IMR-90 (cell line): ENCODE results near the gene CRY2. TPM values are rescaled to one million over a fixed set of nuclear protein-coding genes. Genes with fewer than 3 reads are reported as not detected.

Experiments used
- ATAC-seq: fragments of 200-7000 bp; cut with Tn5 transposase; 2 replicates; pipeline ENCODE4 v1.9.1; 2020; ENCODE audit warnings: low read depth, mild to moderate bottlenecking, moderate library complexity
- BruUV-seq: library from RNA; stranded (reverse); fragments of 400-500 nt; replicated peaks from 2 replicates; lab custom pipeline; 2021; lab: Mats Ljungman, UMichigan
- CTCF ChIA-PET: fragments of 300-600 bp; formaldehyde crosslinking; extraction: SDS; loops from one replicate; lab custom pipeline; 2021; ENCODE audit warnings: antibody characterized with exemption; lab: Yijun Ruan, JAX
- POLR2A ChIA-PET: fragments of 300-600 bp; sonication (Branson Sonifier 250); formaldehyde crosslinking; loops from one replicate; lab custom pipeline; 2022; ENCODE audit warnings: antibody characterized with exemption; ENCODE audit not compliant: unreplicated experiment; lab: Charles Lee
- DNase-seq: peaks from one replicate; pipeline ENCODE4 v3.0.0; 2013
- H2AFZ ChIP-seq: replicated peaks from 2 replicates; pipeline ENCODE3; 2013; ENCODE audit warnings: low read length, mild to moderate bottlenecking; ENCODE audit not compliant: poor library complexity
- H2AK5ac ChIP-seq: 2 replicates; pipeline ENCODE4 v1.6.1; 2013; ENCODE audit warnings: low read depth, low read length, inconsistent platforms
- H2AK9ac ChIP-seq: replicated peaks from 2 replicates; pipeline ENCODE3; 2013; ENCODE audit warnings: mild to moderate bottlenecking, low read depth, low read length, moderate library complexity; ENCODE audit not compliant: poor library complexity
- H2BK120ac ChIP-seq: 2 replicates; pipeline ENCODE4 v1.6.1; 2013; ENCODE audit warnings: low read depth, low read length, inconsistent platforms
- H2BK15ac ChIP-seq: 3 replicates; pipeline ENCODE4 v1.6.1; 2013; ENCODE audit warnings: low read depth, low read length, inconsistent platforms
- H2BK20ac ChIP-seq: 2 replicates; pipeline ENCODE4 v1.6.1; 2013; ENCODE audit warnings: low read depth, mild to moderate bottlenecking, inconsistent platforms, low read length, moderate library complexity
- H2BK5ac ChIP-seq: 2 replicates; pipeline ENCODE4 v1.6.1; 2013; ENCODE audit warnings: mild to moderate bottlenecking, low read depth, low read length, inconsistent platforms; ENCODE audit not compliant: poor library complexity, severe bottlenecking
- H3K14ac ChIP-seq: replicated peaks from 2 replicates; pipeline ENCODE4 v1.6.1; 2013; ENCODE audit warnings: low read depth, low read length, inconsistent platforms
- H3K18ac ChIP-seq: 2 replicates; pipeline ENCODE4 v1.6.1; 2013; ENCODE audit warnings: low read depth, low read length, control low read depth
- H3K23ac ChIP-seq: 2 replicates; pipeline ENCODE4 v1.6.1; 2013; ENCODE audit warnings: low read depth, low read length, inconsistent platforms
- H3K27ac ChIP-seq: 2 replicates; pipeline ENCODE4 v1.5.1; 2013; ENCODE audit warnings: mild to moderate bottlenecking, control low read depth, low read length; ENCODE audit not compliant: insufficient read depth
- H3K27me3 ChIP-seq: 2 replicates; pipeline ENCODE4 v1.6.1; 2013; ENCODE audit warnings: low read length; ENCODE audit not compliant: control insufficient read depth, insufficient read depth
- H3K36me3 ChIP-seq: 2 replicates; pipeline ENCODE4 v1.6.1; 2013; ENCODE audit warnings: low read length, mixed read lengths; ENCODE audit not compliant: control insufficient read depth, insufficient read depth
- H3K4ac ChIP-seq: 2 replicates; pipeline ENCODE4 v1.6.1; 2013; ENCODE audit warnings: low read depth, low read length, inconsistent platforms
- H3K4me1 ChIP-seq: 2 replicates; pipeline ENCODE4 v1.6.1; 2013; ENCODE audit warnings: low read length, mixed read lengths; ENCODE audit not compliant: control insufficient read depth, insufficient read depth
- H3K4me2 ChIP-seq: 2 replicates; pipeline ENCODE4 v1.6.1; 2013; ENCODE audit warnings: low read depth, mild to moderate bottlenecking, control low read depth, low read length, moderate library complexity
- H3K4me3 ChIP-seq: 2 replicates; pipeline ENCODE4 v1.5.1; 2013; ENCODE audit warnings: low read depth, mild to moderate bottlenecking, control low read depth, low read length, moderate library complexity; ENCODE audit not compliant: insufficient read depth
- H3K56ac ChIP-seq: 2 replicates; pipeline ENCODE4 v1.6.1; 2013; ENCODE audit warnings: low read length, inconsistent platforms; ENCODE audit not compliant: insufficient read depth; ENCODE audit errors: extremely low read depth
- H3K79me1 ChIP-seq, 2 experiments: 2 replicates each; pipeline ENCODE4 v1.6.1; 2013; ENCODE audit warnings: low read length in 2 of 2, inconsistent platforms in 1 of 2, low read depth in 1 of 2
- H3K9ac ChIP-seq: 2 replicates; pipeline ENCODE4 v1.6.1; 2013; ENCODE audit warnings: low read depth, low read length, control low read depth
- H3K9me1 ChIP-seq: 2 replicates; pipeline ENCODE4 v1.6.1; 2013; ENCODE audit warnings: low read length, inconsistent platforms; ENCODE audit not compliant: insufficient read depth
- H3K9me3 ChIP-seq: 2 replicates; pipeline ENCODE4 v1.6.1; 2013; ENCODE audit warnings: low read length; ENCODE audit not compliant: control insufficient read depth, insufficient read depth
- H4K20me1 ChIP-seq: 2 replicates; pipeline ENCODE4 v1.6.1; 2013; ENCODE audit warnings: low read length, inconsistent platforms; ENCODE audit not compliant: insufficient read depth
- H4K5ac ChIP-seq: 2 replicates; pipeline ENCODE4 v1.6.1; 2013; ENCODE audit warnings: mild to moderate bottlenecking, low read depth, low read length, control low read depth
- H4K8ac ChIP-seq, 2 experiments: 2 replicates each; pipeline ENCODE4 v1.6.1; 2013; ENCODE audit warnings: low read depth in 2 of 2, low read length in 2 of 2, control low read depth in 1 of 2, inconsistent platforms in 1 of 2
- H4K91ac ChIP-seq: 2 replicates; pipeline ENCODE4 v1.6.1; 2013; ENCODE audit warnings: low read depth, low read length, inconsistent platforms; ENCODE audit not compliant: insufficient read depth
- BHLHE40 ChIP-seq: fragments of 150-350 bp; IDR thresholded peaks from 2 replicates; pipeline ENCODE4 v1.6.1; 2016; ENCODE audit warnings: mild to moderate bottlenecking, low read depth, low read length
- CHD1 ChIP-seq: IDR thresholded peaks from 2 replicates; pipeline ENCODE4 v1.6.1; 2012; ENCODE audit warnings: low read depth, low read length, improper control_type of control experiment
- CTCF ChIP-seq: conservative IDR thresholded peaks from 2 replicates; pipeline ENCODE4 v1.5.1; 2012; ENCODE audit warnings: mild to moderate bottlenecking, low read depth, low read length, improper control_type of control experiment
- ELK1 ChIP-seq: fragments of 150-350 bp; IDR thresholded peaks from 2 replicates; pipeline ENCODE4 v1.6.1; 2016; ENCODE audit warnings: low read depth, mild to moderate bottlenecking, low read length, moderate library complexity, borderline replicate concordance
- FOS ChIP-seq: fragments of 150-350 bp; IDR thresholded peaks from 2 replicates; pipeline ENCODE4 v1.6.1; 2016; ENCODE audit warnings: low read depth, low read length
- MAFK ChIP-seq: IDR thresholded peaks from 2 replicates; pipeline ENCODE4 v1.6.1; 2012; ENCODE audit warnings: low read depth, low read length, improper control_type of control experiment
- MAZ ChIP-seq: IDR thresholded peaks from 2 replicates; pipeline ENCODE4 v1.6.1; 2012; ENCODE audit warnings: low read depth, mild to moderate bottlenecking, low read length, improper control_type of control experiment, moderate library complexity, borderline replicate concordance
- MXI1 ChIP-seq: IDR thresholded peaks from 2 replicates; pipeline ENCODE4 v1.6.1; 2012; ENCODE audit warnings: low read depth, mild to moderate bottlenecking, low read length, moderate library complexity, borderline replicate concordance
- NFE2L2 ChIP-seq: fragments of 150-350 bp; IDR thresholded peaks from 2 replicates; pipeline ENCODE4 v1.6.1; 2016; ENCODE audit warnings: low read depth, mild to moderate bottlenecking, low read length
- POLR2A ChIP-seq: IDR thresholded peaks from 2 replicates; pipeline ENCODE4 v1.6.1; 2012; ENCODE audit warnings: mild to moderate bottlenecking, low read depth, low read length
- RCOR1 ChIP-seq: IDR thresholded peaks from 2 replicates; pipeline ENCODE4 v1.6.1; 2012; ENCODE audit warnings: mild to moderate bottlenecking, low read length, improper control_type of control experiment; ENCODE audit not compliant: insufficient replicate concordance
- SMC3 ChIP-seq: fragments of 150-350 bp; IDR thresholded peaks from 2 replicates; pipeline ENCODE4 v1.6.1; 2016; ENCODE audit warnings: low read depth, mild to moderate bottlenecking, antibody characterized with exemption, low read length, moderate library complexity
- USF2 ChIP-seq: fragments of 150-350 bp; IDR thresholded peaks from 2 replicates; pipeline ENCODE4 v1.6.1; 2017; ENCODE audit warnings: mild to moderate bottlenecking, antibody characterized with exemption, low read length, low read depth
- WGBS, 2 experiments: methylation state at CpG; one replicate each; pipeline versions ENCODE4 v1.1.5 to v1.1.7; 2013; ENCODE audit warnings: missing lambda C conversion rate in 2 of 2; ENCODE audit not compliant: insufficient read length in 1 of 2; ENCODE audit errors: extremely low coverage in 2 of 2; 5-methylcytosine and 5-hydroxymethylcytosine counted together
- dilution Hi-C: fragments of 300-500 bp; cut with HindIII; formaldehyde crosslinking; loops from one replicate; pipeline ENCODE4 v1.14.3; 2018; ENCODE audit warnings: low sequenced_read_pairs; ENCODE audit not compliant: unreplicated experiment
- in situ Hi-C: fragments of 300-500 bp; cut with MboI; formaldehyde crosslinking; loops from 3 replicates; pipeline ENCODE4 v1.14.3; 2019; ENCODE audit warnings: low sequenced_read_pairs, inconsistent platforms, mixed read lengths
- intact Hi-C: fragments of 100-400 bp; cut with micrococcal nuclease; formaldehyde crosslinking; loops from 2 replicates; pipeline ENCODE4 v1.10.0; 2022
- polyA plus RNA-seq, 3 experiments: library from polyadenylated mRNA; depleted of rRNA; stranded (reverse); fragments of >200 nt; gene quantifications; 2 replicates each; pipeline ENCODE4 v1.2.3, GENCODE V29; 2012; ENCODE audit warnings: low replicate concordance in 1 of 3
- total RNA-seq: library from RNA; depleted of rRNA; stranded (reverse); fragments of >200 nt; gene quantifications from 2 replicates; pipeline ENCODE4 v1.2.3, GENCODE V29; 2012

Gene CRY2
- total and polyA plus RNA-seq, 2 of the 4 experiments (the other 2 are of a cell fraction) = 12.2 to 13.1 TPM

- Histone ChIP-seq H2BK120ac (no peak overlapping the region), H3K56ac (no peak overlapping the region), H2BK15ac (no peak overlapping the region), H3K27me3 (no peaks in the 10 kb centered on the region), H3K14ac (no peak overlapping the region), H2BK20ac (no peak overlapping the region), H4K20me1 (peaks cover 16% of the 10 kb centered on the region), H3K4ac (no peak overlapping the region), H4K91ac (no peak overlapping the region), H3K4me3 (no peak overlapping the region), H3K9ac (no peak overlapping the region), H3K18ac (no peak overlapping the region), H3K36me3 (peaks cover 42% of the 10 kb centered on the region), H3K27ac (no peak overlapping the region), H3K9me1 (peaks cover 16% of the 10 kb centered on the region), H2AK9ac (no peak overlapping the region), H3K23ac (no peak overlapping the region), H2AFZ (no peak overlapping the region), H3K4me1 (peaks cover 4% of the 10 kb centered on the region), H3K9me3 (no peaks in the 10 kb centered on the region), H4K8ac (no peak overlapping the region), H3K4me2 (no peak overlapping the region), H2AK5ac (no peak overlapping the region), H3K79me1 (peaks cover 0 to 11% of the 10 kb centered on the region in 2 experiments; a peak in 3 of 4 replicates), H4K5ac (no peak overlapping the region), H2BK5ac (no peak overlapping the region)
- TF ChIP-seq RCOR1 (no peak), CTCF (no peak), MAZ (no peak), BHLHE40 (no peak), POLR2A (no peak), MXI1 (no peak), NFE2L2 (no peak), USF2 (no peak), MAFK (no peak), FOS (no peak), ELK1 (no peak), SMC3 (no peak), CHD1 (no peak)
- ATAC-seq (no peak), DNase-seq (no peak)
- BruUV-seq = no TSS peak
- ChIA-PET POLR2A (no interaction called here), CTCF (no interaction called here)
- in situ Hi-C loops = loop anchor here (10.0 kb wide), 1 partner anchor 127 kb away; no protein-coding TSS in a partner anchor
- intact Hi-C loops = loop anchor here (10.0 kb wide), 1 partner anchor 127 kb away; no protein-coding TSS in a partner anchor
- WGBS, 2 experiments = no CpG with 5 or more reads among the region's 3 CpGs
- dilution Hi-C loops = no loop called here
These were observed 30.6 kb downstream of the CRY2 start for GRCh38 chr11:45877845-45878244.
